DND-41 (cell line): Measurements from ENCODE around the gene HOMER3.
"Not testable (repeated sequence)": the region's sequence is repeated elsewhere in the genome, so short reads cannot be mapped to it uniquely, and the experiment has no call there.

ENCODE experiments used
- ATAC-seq: fragments of 200-7000 bp; cut with Tn5 transposase; 3 replicates; pipeline ENCODE4 v1.9.1; 2021; ENCODE audit warnings: low read depth; ENCODE audit not compliant: insufficient read depth
- DNase-seq: peaks from one replicate; pipeline ENCODE4 v3.0.0-alpha.2; 2020
- H2AFZ ChIP-seq: 2 replicates; pipeline ENCODE4 v1.6.0; 2012; ENCODE audit warnings: low read depth, low read length
- H3K27ac ChIP-seq: 2 replicates; pipeline ENCODE4 v1.5.1; 2012; ENCODE audit warnings: low read length, inconsistent platforms
- H3K27me3 ChIP-seq: fragments of 200-600 bp; sonication (generic); 2 replicates; pipeline ENCODE4 v1.6.0; 2012; ENCODE audit warnings: low read length, mild to moderate bottlenecking, inconsistent platforms; ENCODE audit not compliant: insufficient read depth, poor library complexity
- H3K36me3 ChIP-seq: 2 replicates; pipeline ENCODE4 v1.5.1; 2012; ENCODE audit warnings: low read length, inconsistent platforms; ENCODE audit not compliant: insufficient read depth
- H3K4me1 ChIP-seq: 2 replicates; pipeline ENCODE4 v1.5.1; 2012; ENCODE audit warnings: mild to moderate bottlenecking, low read length; ENCODE audit not compliant: insufficient read depth
- H3K4me2 ChIP-seq: 2 replicates; pipeline ENCODE4 v1.6.0; 2012; ENCODE audit warnings: mild to moderate bottlenecking, moderate library complexity, low read length, inconsistent platforms; ENCODE audit not compliant: insufficient read depth
- H3K4me3 ChIP-seq, 2 experiments: fragments of 200-600 bp in 1 of 2; shearing (Covaris generic) in 1 of 2; 2 replicates each; pipeline ENCODE4 v1.5.1; 2012 to 2016; ENCODE audit warnings: inconsistent platforms in 2 of 2, low read length in 2 of 2, mild to moderate bottlenecking in 2 of 2, low read depth in 1 of 2, moderate library complexity in 1 of 2
- H3K79me2 ChIP-seq: 2 replicates; pipeline ENCODE4 v1.6.0; 2012; ENCODE audit warnings: low read length, inconsistent platforms; ENCODE audit not compliant: insufficient read depth
- H3K9ac ChIP-seq: 2 replicates; pipeline ENCODE4 v1.6.0; 2012; ENCODE audit warnings: low read depth, mild to moderate bottlenecking, inconsistent platforms, low read length, moderate library complexity
- H3K9me3 ChIP-seq: 2 replicates; pipeline ENCODE4 v1.5.1; 2012; ENCODE audit warnings: low read length, moderate library complexity, mild to moderate bottlenecking, inconsistent platforms; ENCODE audit not compliant: insufficient read depth, severe bottlenecking
- H4K20me1 ChIP-seq: 2 replicates; pipeline ENCODE4 v1.6.0; 2012; ENCODE audit warnings: low read length; ENCODE audit not compliant: insufficient read depth
- EZH2 ChIP-seq: IDR thresholded peaks from 3 replicates; pipeline ENCODE4 v1.6.1; 2012; ENCODE audit warnings: borderline replicate concordance, low read depth, mild to moderate bottlenecking, moderate library complexity, low read length, inconsistent platforms; ENCODE audit not compliant: severe bottlenecking
- TF ChIP-seq, protein P1 (sequence below): IDR thresholded peaks from 2 replicates; pipeline ENCODE4 v1.5.1; 2012; ENCODE audit warnings: borderline replicate concordance, low read length, moderate library complexity, mild to moderate bottlenecking; ENCODE audit not compliant: poor library complexity, severe bottlenecking; ENCODE audit errors: extremely low read depth

The HOMER3 gene

DNA sequence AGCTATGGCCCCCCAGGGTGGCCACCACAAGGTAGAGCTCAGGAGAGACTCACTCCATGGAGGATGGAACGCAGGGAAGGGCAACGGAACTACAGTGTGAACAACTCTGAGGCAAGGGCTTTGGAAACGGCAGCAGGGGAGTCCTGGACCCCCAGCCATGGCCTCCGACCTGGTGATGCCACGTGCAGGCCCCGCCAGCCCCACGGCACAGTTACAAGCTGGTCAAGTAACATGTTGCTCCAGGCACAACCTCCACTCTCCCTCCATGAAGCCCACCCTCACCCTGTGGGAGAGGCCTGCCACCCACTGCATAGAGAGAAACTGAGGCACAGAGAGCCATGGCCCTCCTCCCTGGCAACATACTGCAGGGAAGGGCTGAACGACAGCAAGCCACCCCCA lies 36.0 kb downstream of the HOMER3 start:
- Histone ChIP-seq H4K20me1 (peaks cover 30% of the 10 kb centered on the region), H3K27ac (no peak overlapping the region), H3K4me1 (no peaks in the 10 kb centered on the region), H2AFZ (no peak overlapping the region), H3K9ac (no peak overlapping the region), H3K36me3 (peaks cover 82% of the 10 kb centered on the region), H3K27me3 (no peaks in the 10 kb centered on the region), H3K9me3 (no peaks in the 10 kb centered on the region), H3K4me3 (no peak overlapping the region), H3K79me2 (no peaks in the 10 kb centered on the region), H3K4me2 (no peak overlapping the region)
- ATAC-seq (no peak), DNase-seq (no peak)
- no peak for TF ChIP-seq EZH2
- TF ChIP-seq, protein P1, sequence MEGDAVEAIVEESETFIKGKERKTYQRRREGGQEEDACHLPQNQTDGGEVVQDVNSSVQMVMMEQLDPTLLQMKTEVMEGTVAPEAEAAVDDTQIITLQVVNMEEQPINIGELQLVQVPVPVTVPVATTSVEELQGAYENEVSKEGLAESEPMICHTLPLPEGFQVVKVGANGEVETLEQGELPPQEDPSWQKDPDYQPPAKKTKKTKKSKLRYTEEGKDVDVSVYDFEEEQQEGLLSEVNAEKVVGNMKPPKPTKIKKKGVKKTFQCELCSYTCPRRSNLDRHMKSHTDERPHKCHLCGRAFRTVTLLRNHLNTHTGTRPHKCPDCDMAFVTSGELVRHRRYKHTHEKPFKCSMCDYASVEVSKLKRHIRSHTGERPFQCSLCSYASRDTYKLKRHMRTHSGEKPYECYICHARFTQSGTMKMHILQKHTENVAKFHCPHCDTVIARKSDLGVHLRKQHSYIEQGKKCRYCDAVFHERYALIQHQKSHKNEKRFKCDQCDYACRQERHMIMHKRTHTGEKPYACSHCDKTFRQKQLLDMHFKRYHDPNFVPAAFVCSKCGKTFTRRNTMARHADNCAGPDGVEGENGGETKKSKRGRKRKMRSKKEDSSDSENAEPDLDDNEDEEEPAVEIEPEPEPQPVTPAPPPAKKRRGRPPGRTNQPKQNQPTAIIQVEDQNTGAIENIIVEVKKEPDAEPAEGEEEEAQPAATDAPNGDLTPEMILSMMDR = no peak

GRCh38 chr19:18904334-18905057 lies 36.5 kb downstream of the HOMER3 start:
- no peak for TF ChIP-seq EZH2
- TF ChIP-seq, protein P1 = no peak
- H3K4me3 ChIP-seq = no peak overlapping the region
- ATAC-seq (no peak), DNase-seq (no peak)
- peaks cover 29% of the 10 kb centered on the region for H4K20me1 ChIP-seq
- H3K4me1 ChIP-seq = no peaks in the 10 kb centered on the region
- no peaks in the 10 kb centered on the region for H3K9me3 ChIP-seq
- H3K4me2 ChIP-seq = no peak overlapping the region
- H3K27me3 ChIP-seq = no peaks in the 10 kb centered on the region
- no peak overlapping the region for H2AFZ ChIP-seq
- H3K27ac ChIP-seq = no peak overlapping the region
- no peaks in the 10 kb centered on the region for H3K79me2 ChIP-seq
- peaks cover 83% of the 10 kb centered on the region for H3K36me3 ChIP-seq
- H3K9ac ChIP-seq = no peak overlapping the region

GRCh38 chr19:18903156-18904037 lies 37.6 kb downstream of the HOMER3 start:
- Histone ChIP-seq H2AFZ (no peak overlapping the region), H3K79me2 (no peaks in the 10 kb centered on the region), H4K20me1 (peaks cover 29% of the 10 kb centered on the region), H3K36me3 (peaks cover 83% of the 10 kb centered on the region), H3K27ac (no peak overlapping the region), H3K4me2 (no peak overlapping the region), H3K9ac (no peak overlapping the region), H3K4me1 (no peaks in the 10 kb centered on the region), H3K4me3 (no peak overlapping the region), H3K27me3 (no peaks in the 10 kb centered on the region), H3K9me3 (no peaks in the 10 kb centered on the region)
- TF ChIP-seq, protein P1 = no peak
- TF ChIP-seq EZH2 = no peak
- DNase-seq = no peak
- ATAC-seq = no peak

GRCh38 chr19:18902519-18902918 lies 38.5 kb downstream of the HOMER3 start:
- H3K79me2 ChIP-seq, H3K9ac ChIP-seq, H3K4me2 ChIP-seq, H3K27me3 ChIP-seq, H3K9me3 ChIP-seq, H3K4me1 ChIP-seq, ATAC-seq, H3K27ac ChIP-seq, DNase-seq, H2AFZ ChIP-seq, H3K4me3 ChIP-seq: not testable (repeated sequence)
- Histone ChIP-seq H3K36me3 (peaks cover 75% of the 10 kb centered on the region), H4K20me1 (peaks cover 23% of the 10 kb centered on the region)
